Measurements from ENCODE around the gene OR2W1. TPM values are rescaled to one million over a fixed set of nuclear protein-coding genes. Genes with fewer than 3 reads are reported as not detected.

Gene OR2W1
- total RNA-seq, 2 experiments from 2014 or later: not detected

Other genes with a start within 250 kb of the OR2W1 start
- gene TRIM27, start 121.2 kb downstream of the OR2W1 start, total RNA-seq: 10 to 100 TPM; 58.3 to 60.1 TPM
- under 1 TPM; 0.39 to 0.40 TPM for gene ZNF311, start 39.9 kb downstream of the OR2W1 start, total RNA-seq
- gene OR2B3, start 42.1 kb upstream of the OR2W1 start, total RNA-seq: not detected
- gene OR2J1, start 54.3 kb upstream of the OR2W1 start, total RNA-seq: not detected
- not detected for gene OR2J3, start 62.9 kb upstream of the OR2W1 start, total RNA-seq
- gene OR2J2, start 125.7 kb upstream of the OR2W1 start, total RNA-seq: not detected